ENCODE data around the gene PLCL1. TPM values are rescaled to one million over a fixed set of nuclear protein-coding genes. Genes with fewer than 3 reads are reported as not detected.

The PLCL1 gene
- total RNA-seq, 1 donor from 2014 or later: 0.04 TPM

GRCh38 chr2:197947219-197947757 is 142.9 kb downstream of the PLCL1 start:
- ChIA-PET CTCF (interaction anchor here (0.6 kb wide), 1 partner anchor 1653 kb away, joined by 3 read pairs; no protein-coding TSS in a partner anchor), POLR2A (no interaction called here)
- peaks cover 1% of the 10 kb centered on the region for H3K27me3 Mint-ChIP-seq
- TF ChIP-seq CTCF (IDR thresholded peaks at IDR 0.05): no peak
- no peaks in the 10 kb centered on the region for H3K9me3 Mint-ChIP-seq
- ATAC-seq (ENCODE audit: low read depth): no peak
- intact Hi-C loops (cut with micrococcal nuclease): no loop called here
- no peaks in the 10 kb centered on the region for H3K36me3 Mint-ChIP-seq (ENCODE audit: low read depth)
- DNase-seq: no peak
- no peak overlapping the region for H3K27ac Mint-ChIP-seq
- no peak overlapping the region for H3K4me3 Mint-ChIP-seq
- H3K4me1 Mint-ChIP-seq: no peaks in the 10 kb centered on the region

- Mint-ChIP-seq H3K4me1 (no peaks in the 10 kb centered on the region), H3K4me3 (no peak overlapping the region), H3K27me3 (no peaks in the 10 kb centered on the region), H3K36me3 (ENCODE audit: low read depth) (no peaks in the 10 kb centered on the region), H3K27ac (no peak overlapping the region), H3K9me3 (no peaks in the 10 kb centered on the region)
- intact Hi-C loops (cut with micrococcal nuclease): no loop called here
- no peak for TF ChIP-seq CTCF (IDR thresholded peaks at IDR 0.05)
- POLR2A ChIA-PET: no interaction called here
- CTCF ChIA-PET: no interaction called here
- DNase-seq (no peak), ATAC-seq (ENCODE audit: low read depth) (no peak)
Observed at GRCh38 chr2:197949224-197949623, 144.8 kb downstream of the PLCL1 start.

GRCh38 chr2:197950006-197950405 is 145.6 kb downstream of the PLCL1 start:
- Mint-ChIP-seq H3K27ac (no peak overlapping the region), H3K9me3 (no peaks in the 10 kb centered on the region), H3K4me3 (no peak overlapping the region), H3K4me1 (no peaks in the 10 kb centered on the region), H3K27me3 (no peaks in the 10 kb centered on the region), H3K36me3 (ENCODE audit: low read depth) (no peaks in the 10 kb centered on the region)
- ATAC-seq (ENCODE audit: low read depth) (no peak), DNase-seq (no peak)
- ChIA-PET CTCF (no interaction called here), POLR2A (no interaction called here)
- intact Hi-C loops (cut with micrococcal nuclease): no loop called here
- TF ChIP-seq CTCF (IDR thresholded peaks at IDR 0.05): no peak

- ChIA-PET CTCF (no interaction called here), POLR2A (no interaction called here)
- DNase-seq (no peak), ATAC-seq (ENCODE audit: low read depth) (no peak)
- Mint-ChIP-seq H3K27ac (no peak overlapping the region), H3K36me3 (ENCODE audit: low read depth) (no peaks in the 10 kb centered on the region), H3K27me3 (no peaks in the 10 kb centered on the region), H3K9me3 (peaks cover 2% of the 10 kb centered on the region), H3K4me3 (no peak overlapping the region), H3K4me1 (no peaks in the 10 kb centered on the region)
- intact Hi-C loops (cut with micrococcal nuclease): no loop called here
- no peak for TF ChIP-seq CTCF (IDR thresholded peaks at IDR 0.05)
Observed at GRCh38 chr2:197950724-197951123, 146.3 kb downstream of the PLCL1 start.

- no peak for DNase-seq
- H3K9me3 Mint-ChIP-seq: peaks cover 14% of the 10 kb centered on the region
- ATAC-seq (ENCODE audit: low read depth): no peak
- intact Hi-C loops (cut with micrococcal nuclease): no loop called here
- CTCF ChIA-PET: no interaction called here
- no peaks in the 10 kb centered on the region for H3K27me3 Mint-ChIP-seq
- no peak overlapping the region for H3K27ac Mint-ChIP-seq
- H3K4me1 Mint-ChIP-seq: no peaks in the 10 kb centered on the region
- POLR2A ChIA-PET: no interaction called here
- no peak overlapping the region for H3K4me3 Mint-ChIP-seq
- no peak for TF ChIP-seq CTCF (IDR thresholded peaks at IDR 0.05)
- H3K36me3 Mint-ChIP-seq (ENCODE audit: low read depth): no peaks in the 10 kb centered on the region
Observed at GRCh38 chr2:197952540-197953202, 148.3 kb downstream of the PLCL1 start.

All from activated B cell treated with CpG ODN at 0.5 μM for 24 hours (primary cell).